Caco-2 (cell line): Measurements from ENCODE around the gene ATP11C. TPM values are rescaled to one million over a fixed set of nuclear protein-coding genes. Genes with fewer than 3 reads are reported as not detected.

Experiments used
- BruUV-seq: library from RNA; stranded (reverse); fragments of 400-500 nt; replicated peaks from 2 replicates; lab custom pipeline; 2021; lab: Mats Ljungman, UMichigan
- CTCF ChIA-PET: fragments of 300-600 bp; sonication (Branson Sonifier 250); formaldehyde crosslinking; loops from one replicate; lab custom pipeline; 2022; ENCODE audit warnings: antibody characterized with exemption; lab: Charles Lee
- POLR2A ChIA-PET: fragments of 300-600 bp; sonication (Branson Sonifier 250); formaldehyde crosslinking; loops from one replicate; lab custom pipeline; 2022; ENCODE audit warnings: antibody characterized with exemption; lab: Charles Lee
- DNase-seq, 2 experiments: peaks; one replicate each; pipeline versions ENCODE4 v3.0.0 to v3.0.0-alpha.2; 2020 to 2022
- H3K27me3 ChIP-seq: replicated peaks from 2 replicates; pipeline ENCODE4 v1.6.0; 2011; ENCODE audit warnings: low read length; ENCODE audit not compliant: control insufficient read depth, insufficient read depth
- H3K36me3 ChIP-seq: 2 replicates; pipeline ENCODE4 v1.5.1; 2011; ENCODE audit warnings: low read length; ENCODE audit not compliant: control insufficient read depth, insufficient read depth
- H3K4me1 ChIP-seq: fragments of 250-450 bp; sonication (Bioruptor Pico); 2 replicates; pipeline ENCODE4 v1.5.1; 2020; ENCODE audit warnings: mild to moderate bottlenecking
- H3K4me3 ChIP-seq: 2 replicates; pipeline ENCODE4 v1.5.1; 2011; ENCODE audit warnings: low read depth, mild to moderate bottlenecking, control low read depth, low read length
- H3K9me3 ChIP-seq: fragments of 250-450 bp; sonication (Bioruptor Pico); 2 replicates; pipeline ENCODE4 v1.5.1; 2020; ENCODE audit warnings: mild to moderate bottlenecking, moderate library complexity
- H3K27ac Mint-ChIP-seq: one replicate; pipeline ENCODE4 v1.8.0; 2022; ENCODE audit warnings: mixed read lengths; ENCODE audit not compliant: unreplicated experiment
- H3K27me3 Mint-ChIP-seq: one replicate; pipeline ENCODE4 v1.8.0; 2022; ENCODE audit warnings: mixed read lengths; ENCODE audit not compliant: insufficient read depth, unreplicated experiment
- H3K36me3 Mint-ChIP-seq: one replicate; pipeline ENCODE4 v1.8.0; 2022; ENCODE audit warnings: mild to moderate bottlenecking, mixed read lengths; ENCODE audit not compliant: insufficient read depth, unreplicated experiment
- H3K4me1 Mint-ChIP-seq: one replicate; pipeline ENCODE4 v1.8.0; 2022; ENCODE audit warnings: low read depth, mixed read lengths; ENCODE audit not compliant: unreplicated experiment
- H3K4me3 Mint-ChIP-seq: one replicate; pipeline ENCODE4 v1.8.0; 2022; ENCODE audit warnings: mild to moderate bottlenecking, moderate library complexity, mixed read lengths; ENCODE audit not compliant: unreplicated experiment
- H3K9me3 Mint-ChIP-seq: one replicate; pipeline ENCODE4 v1.8.0; 2022; ENCODE audit warnings: mixed read lengths; ENCODE audit not compliant: unreplicated experiment
- CTCF ChIP-seq, 2 experiments: fragments of 200-600 bp in 1 of 2; IDR thresholded peaks; 1 replicate in 1 of 2; 2 replicates in 1 of 2; pipeline versions ENCODE4 v1.5.1 to v1.8.0; 2011 to 2022; ENCODE audit warnings: antibody characterized with exemption in 1 of 2, control low read depth in 1 of 2, inconsistent platforms in 1 of 2, low read depth in 1 of 2, low read length in 1 of 2, mild to moderate bottlenecking in 1 of 2, moderate library complexity in 1 of 2; ENCODE audit not compliant: insufficient read depth in 1 of 2, severe bottlenecking in 1 of 2, unreplicated experiment in 1 of 2
- intact Hi-C: fragments of 100-400 bp; cut with micrococcal nuclease; formaldehyde crosslinking; loops from one replicate; pipeline ENCODE4 v1.10.0; 2022; ENCODE audit not compliant: unreplicated experiment
- total RNA-seq: library from RNA; stranded (reverse); gene quantifications from 2 replicates; pipeline ENCODE4 v1.2.3, GENCODE V29; 2022

Gene ATP11C
- total RNA-seq, 1 experiment from 2014 or later, result 12.2 TPM

GRCh38 chrX:139914421-139914820 lies 18.4 kb downstream of the ATP11C start:
- no TSS peak for BruUV-seq
- TF ChIP-seq CTCF (IDR thresholded peaks at IDR 0.05; ENCODE audit: insufficient read depth in 1 of 2, low read depth in 1 of 2, low read length in 1 of 2, severe bottlenecking in 1 of 2, unreplicated experiment in 1 of 2), result no peak
- ChIA-PET POLR2A (no interaction called here), CTCF (no interaction called here)
- no peaks in the 10 kb centered on the region for H3K9me3 Mint-ChIP-seq
- H3K27me3 ChIP-seq, result no peaks in the 10 kb centered on the region
- DNase-seq, result no peak
- intact Hi-C loops, result no loop called here
- H3K4me3 ChIP-seq, result no peak overlapping the region
- H3K27ac Mint-ChIP-seq, result no peak overlapping the region
- H3K9me3 ChIP-seq, result no peaks in the 10 kb centered on the region
- H3K36me3 Mint-ChIP-seq, result no peaks in the 10 kb centered on the region
- no peaks in the 10 kb centered on the region for H3K4me1 Mint-ChIP-seq
- no peaks in the 10 kb centered on the region for H3K27me3 Mint-ChIP-seq
- H3K4me1 ChIP-seq, result no peaks in the 10 kb centered on the region
- H3K4me3 Mint-ChIP-seq, result no peak overlapping the region
- no peaks in the 10 kb centered on the region for H3K36me3 ChIP-seq

GRCh38 chrX:139909712-139910111 lies 23.1 kb downstream of the ATP11C start:
- intact Hi-C loops, result loop anchor here (10.0 kb wide), 1 partner anchor 65 kb away; no protein-coding TSS in a partner anchor
- H3K27ac Mint-ChIP-seq, result no peak overlapping the region
- no peaks in the 10 kb centered on the region for H3K36me3 Mint-ChIP-seq
- no TSS peak for BruUV-seq
- TF ChIP-seq CTCF (IDR thresholded peaks at IDR 0.05; ENCODE audit: insufficient read depth in 1 of 2, low read depth in 1 of 2, low read length in 1 of 2, severe bottlenecking in 1 of 2, unreplicated experiment in 1 of 2), result no peak
- Histone ChIP-seq H3K9me3 (no peaks in the 10 kb centered on the region), H3K4me3 (no peak overlapping the region), H3K27me3 (no peaks in the 10 kb centered on the region), H3K4me1 (no peaks in the 10 kb centered on the region; the same call in 1 of the 2 replicates), H3K36me3 (no peaks in the 10 kb centered on the region)
- no peak overlapping the region for H3K4me3 Mint-ChIP-seq
- no peak for DNase-seq
- ChIA-PET POLR2A (no interaction called here), CTCF (no interaction called here)
- H3K4me1 Mint-ChIP-seq, result peaks cover 4% of the 10 kb centered on the region
- no peaks in the 10 kb centered on the region for H3K9me3 Mint-ChIP-seq
- H3K27me3 Mint-ChIP-seq, result no peaks in the 10 kb centered on the region

GRCh38 chrX:139907078-139907477 lies 25.8 kb downstream of the ATP11C start:
- no peaks in the 10 kb centered on the region for H3K36me3 ChIP-seq
- BruUV-seq, result no TSS peak
- Mint-ChIP-seq H3K27me3 (no peaks in the 10 kb centered on the region), H3K36me3 (no peaks in the 10 kb centered on the region), H3K9me3 (no peaks in the 10 kb centered on the region), H3K4me3 (no peak overlapping the region), H3K27ac (no peak overlapping the region), H3K4me1 (peaks cover 18% of the 10 kb centered on the region)
- no peaks in the 10 kb centered on the region for H3K27me3 ChIP-seq
- no peak for DNase-seq
- peaks cover 11% of the 10 kb centered on the region for H3K4me1 ChIP-seq
- intact Hi-C loops, result loop anchor here (10.0 kb wide), 1 partner anchor 62 kb away; no protein-coding TSS in a partner anchor
- no peak for TF ChIP-seq CTCF (IDR thresholded peaks at IDR 0.05; ENCODE audit: insufficient read depth in 1 of 2, low read depth in 1 of 2, low read length in 1 of 2, severe bottlenecking in 1 of 2, unreplicated experiment in 1 of 2)
- ChIA-PET POLR2A (no interaction called here), CTCF (no interaction called here)
- no peak overlapping the region for H3K4me3 ChIP-seq
- no peaks in the 10 kb centered on the region for H3K9me3 ChIP-seq
